ENCODE results near the gene USPL1.

DNA sequence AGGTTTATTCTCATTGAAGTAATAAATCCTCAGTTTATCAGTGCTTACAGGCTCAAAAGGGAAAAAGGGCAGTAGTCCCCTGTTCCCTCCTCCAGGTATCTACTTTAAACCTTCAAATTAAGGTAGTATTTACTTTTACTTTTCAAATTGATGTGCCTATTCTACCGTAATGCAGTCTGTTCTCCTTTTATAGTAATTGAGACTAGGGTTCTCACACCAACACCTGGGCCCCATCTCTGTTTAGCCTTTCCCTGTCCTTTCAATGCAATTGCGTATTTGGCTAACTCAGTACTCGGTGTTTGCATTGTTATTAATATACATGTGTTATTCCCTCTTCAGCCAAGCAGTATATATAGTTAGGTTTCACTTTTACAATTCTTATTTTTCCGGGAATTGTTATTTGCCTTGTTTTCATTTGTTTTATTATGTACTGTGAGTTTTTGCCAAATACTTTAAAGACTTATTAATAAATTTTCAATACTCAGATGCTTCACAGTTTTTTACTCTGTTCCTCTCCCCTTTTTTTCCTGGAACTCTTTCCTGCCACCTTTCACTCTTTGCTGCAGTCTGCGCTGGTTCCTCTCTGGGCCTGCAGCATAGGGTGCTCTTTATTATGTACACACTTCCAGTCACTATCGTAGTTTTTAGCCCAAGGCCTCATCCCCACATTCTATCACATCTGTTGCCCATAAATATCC, 30.3 kb downstream of the USPL1 start:
- TF ChIP-seq, protein P1, sequence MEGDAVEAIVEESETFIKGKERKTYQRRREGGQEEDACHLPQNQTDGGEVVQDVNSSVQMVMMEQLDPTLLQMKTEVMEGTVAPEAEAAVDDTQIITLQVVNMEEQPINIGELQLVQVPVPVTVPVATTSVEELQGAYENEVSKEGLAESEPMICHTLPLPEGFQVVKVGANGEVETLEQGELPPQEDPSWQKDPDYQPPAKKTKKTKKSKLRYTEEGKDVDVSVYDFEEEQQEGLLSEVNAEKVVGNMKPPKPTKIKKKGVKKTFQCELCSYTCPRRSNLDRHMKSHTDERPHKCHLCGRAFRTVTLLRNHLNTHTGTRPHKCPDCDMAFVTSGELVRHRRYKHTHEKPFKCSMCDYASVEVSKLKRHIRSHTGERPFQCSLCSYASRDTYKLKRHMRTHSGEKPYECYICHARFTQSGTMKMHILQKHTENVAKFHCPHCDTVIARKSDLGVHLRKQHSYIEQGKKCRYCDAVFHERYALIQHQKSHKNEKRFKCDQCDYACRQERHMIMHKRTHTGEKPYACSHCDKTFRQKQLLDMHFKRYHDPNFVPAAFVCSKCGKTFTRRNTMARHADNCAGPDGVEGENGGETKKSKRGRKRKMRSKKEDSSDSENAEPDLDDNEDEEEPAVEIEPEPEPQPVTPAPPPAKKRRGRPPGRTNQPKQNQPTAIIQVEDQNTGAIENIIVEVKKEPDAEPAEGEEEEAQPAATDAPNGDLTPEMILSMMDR (IDR thresholded peaks at IDR 0.05) = no peak
- TF ChIP-seq POLR2A (IDR thresholded peaks at IDR 0.05) = no peak
